WI38 (cell line): ENCODE results near the gene PDE1A.

ENCODE experiments used
- H3K4me3 ChIP-seq: 2 replicates; pipeline ENCODE4 v1.5.1; 2011; ENCODE audit warnings: low read depth, mild to moderate bottlenecking, control low read depth, low read length
- TF ChIP-seq, protein P1 (sequence below): IDR thresholded peaks from 2 replicates; pipeline ENCODE4 v1.5.1; 2012; ENCODE audit warnings: low read depth, mild to moderate bottlenecking, control low read depth, low read length

PDE1A gene

DNA sequence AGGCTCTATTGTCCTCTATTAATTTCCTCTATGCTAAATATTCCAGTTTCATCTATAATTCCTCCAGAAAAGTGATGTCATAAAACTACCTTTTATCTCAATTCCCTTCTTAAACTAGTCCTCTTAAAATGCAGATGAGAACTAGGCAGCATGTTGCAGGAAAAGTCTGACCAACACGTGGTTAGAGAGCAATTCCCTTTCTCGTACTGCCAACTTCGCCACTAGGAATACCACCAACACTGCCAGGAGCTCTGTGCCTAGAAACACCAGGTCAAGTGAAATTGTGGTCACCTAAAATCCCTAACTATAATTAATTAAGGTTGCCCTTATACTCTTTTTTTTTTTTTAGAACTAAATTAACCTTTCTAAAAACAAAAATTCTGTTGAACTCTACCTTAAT lies 313.5 kb downstream of the PDE1A start:
- no peak overlapping the region for H3K4me3 ChIP-seq
- TF ChIP-seq, protein P1, sequence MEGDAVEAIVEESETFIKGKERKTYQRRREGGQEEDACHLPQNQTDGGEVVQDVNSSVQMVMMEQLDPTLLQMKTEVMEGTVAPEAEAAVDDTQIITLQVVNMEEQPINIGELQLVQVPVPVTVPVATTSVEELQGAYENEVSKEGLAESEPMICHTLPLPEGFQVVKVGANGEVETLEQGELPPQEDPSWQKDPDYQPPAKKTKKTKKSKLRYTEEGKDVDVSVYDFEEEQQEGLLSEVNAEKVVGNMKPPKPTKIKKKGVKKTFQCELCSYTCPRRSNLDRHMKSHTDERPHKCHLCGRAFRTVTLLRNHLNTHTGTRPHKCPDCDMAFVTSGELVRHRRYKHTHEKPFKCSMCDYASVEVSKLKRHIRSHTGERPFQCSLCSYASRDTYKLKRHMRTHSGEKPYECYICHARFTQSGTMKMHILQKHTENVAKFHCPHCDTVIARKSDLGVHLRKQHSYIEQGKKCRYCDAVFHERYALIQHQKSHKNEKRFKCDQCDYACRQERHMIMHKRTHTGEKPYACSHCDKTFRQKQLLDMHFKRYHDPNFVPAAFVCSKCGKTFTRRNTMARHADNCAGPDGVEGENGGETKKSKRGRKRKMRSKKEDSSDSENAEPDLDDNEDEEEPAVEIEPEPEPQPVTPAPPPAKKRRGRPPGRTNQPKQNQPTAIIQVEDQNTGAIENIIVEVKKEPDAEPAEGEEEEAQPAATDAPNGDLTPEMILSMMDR = no peak

DNA sequence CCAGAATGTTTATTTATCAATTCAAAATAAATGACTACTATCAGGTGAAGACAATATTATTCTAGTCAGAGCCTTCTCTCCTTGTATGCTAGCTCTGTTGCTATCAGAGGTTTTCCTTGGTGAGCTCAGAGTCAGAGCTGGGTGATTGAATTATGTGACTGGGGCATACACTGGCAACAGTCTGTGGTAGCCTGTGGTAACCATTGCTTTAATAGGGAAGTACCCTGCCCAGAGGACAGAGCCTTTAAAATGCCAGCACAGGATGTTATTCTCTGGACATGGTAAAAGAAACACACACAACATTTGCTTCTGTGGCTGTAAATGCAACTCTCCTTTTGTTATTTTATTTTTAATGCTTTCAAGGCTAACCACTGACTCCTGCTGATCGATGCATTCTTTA lies 316.5 kb downstream of the PDE1A start:
- no peak overlapping the region for H3K4me3 ChIP-seq
- TF ChIP-seq, protein P1 = no peak

DNA sequence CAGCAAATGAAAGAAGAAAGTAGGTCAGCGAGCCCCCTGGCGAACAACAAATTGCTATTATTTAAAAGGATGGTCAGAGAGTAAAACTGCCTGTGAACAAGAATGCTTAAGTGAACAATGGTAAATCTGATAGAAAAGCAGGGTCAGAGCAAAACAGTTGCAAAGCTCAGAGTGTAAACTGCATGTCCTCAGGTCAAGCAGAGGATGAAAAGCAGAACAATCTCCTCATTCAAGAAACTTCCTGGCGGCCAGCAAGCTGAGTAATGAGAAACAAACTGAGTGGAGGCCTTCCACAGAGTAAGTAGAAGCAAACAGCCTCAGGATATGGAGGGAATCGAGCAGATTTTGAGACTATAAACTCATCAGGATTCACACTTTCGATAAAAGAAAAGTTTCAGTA lies 323.3 kb downstream of the PDE1A start:
- TF ChIP-seq, protein P1 = no peak
- no peak overlapping the region for H3K4me3 ChIP-seq

DNA sequence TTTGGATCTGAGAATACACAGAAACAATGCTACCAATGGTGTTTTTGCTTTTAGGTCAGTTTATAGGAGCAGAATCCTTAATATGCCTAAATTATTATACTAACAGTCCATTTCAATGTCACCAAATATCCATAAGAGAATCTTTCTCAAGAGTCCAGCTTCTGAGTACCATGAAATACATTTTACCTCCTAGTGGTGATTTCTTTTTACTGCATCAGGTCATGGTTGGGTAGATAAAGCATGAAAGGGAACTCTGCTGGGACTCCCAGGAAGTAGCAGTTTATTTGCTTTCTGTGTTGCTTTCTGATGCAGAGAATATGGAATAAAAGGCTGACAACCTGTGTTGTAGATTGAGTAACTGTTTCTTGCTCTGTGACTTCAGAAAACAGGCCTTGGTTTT lies 325.6 kb downstream of the PDE1A start:
- TF ChIP-seq, protein P1 = no peak

DNA sequence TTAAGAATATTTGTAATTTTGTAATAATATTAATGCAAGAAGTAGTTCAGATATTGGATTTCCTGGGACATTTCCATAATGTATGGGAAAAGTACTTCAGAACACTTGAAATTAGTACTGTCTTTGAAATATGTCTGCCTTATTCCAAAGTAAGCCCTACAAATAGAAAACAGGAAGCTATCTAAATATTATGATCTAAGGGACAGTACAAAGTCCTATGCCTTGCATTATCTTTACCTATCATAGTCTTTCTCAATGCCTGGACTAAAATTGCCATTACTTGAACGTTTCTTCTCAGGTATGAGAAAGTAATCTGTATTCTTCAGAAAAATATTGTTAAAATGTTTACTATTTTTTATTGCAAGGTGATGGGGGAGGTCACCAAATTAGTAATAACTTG lies 328.2 kb downstream of the PDE1A start:
- TF ChIP-seq, protein P1 = no peak
- no peak overlapping the region for H3K4me3 ChIP-seq

More for the DNA sequence above, 325.6 kb downstream of the PDE1A start:
- H3K4me3 ChIP-seq = no peak overlapping the region

DNA sequence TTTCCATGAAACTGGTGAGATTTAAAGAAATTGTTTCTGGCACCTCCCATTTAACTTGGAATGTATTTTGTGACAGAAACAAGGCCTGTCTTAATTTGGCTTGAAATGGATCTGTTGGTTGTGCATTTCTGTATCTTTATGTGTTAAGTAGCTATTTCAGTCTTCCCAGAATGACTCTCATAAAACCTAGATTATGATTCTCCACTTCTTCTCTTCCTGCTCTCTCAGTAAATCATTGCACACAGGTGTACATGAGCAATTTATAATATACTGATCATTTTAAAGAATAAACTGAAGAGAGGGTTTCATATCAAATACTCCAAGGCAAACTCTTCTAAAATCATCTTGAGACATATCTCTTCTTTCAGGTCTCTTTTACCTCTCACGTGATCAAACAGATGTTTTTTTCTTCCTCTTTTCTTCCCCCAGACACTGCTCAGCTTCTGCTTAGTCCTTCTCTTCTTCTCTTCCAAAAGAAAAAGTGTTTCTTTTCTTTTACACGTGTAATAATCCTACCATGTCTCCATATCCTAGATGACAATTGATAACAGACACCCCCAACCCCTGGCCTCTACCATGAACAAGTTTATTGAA lies 329.2 kb downstream of the PDE1A start:
- H3K4me3 ChIP-seq = no peak overlapping the region
- TF ChIP-seq, protein P1 = no peak

DNA sequence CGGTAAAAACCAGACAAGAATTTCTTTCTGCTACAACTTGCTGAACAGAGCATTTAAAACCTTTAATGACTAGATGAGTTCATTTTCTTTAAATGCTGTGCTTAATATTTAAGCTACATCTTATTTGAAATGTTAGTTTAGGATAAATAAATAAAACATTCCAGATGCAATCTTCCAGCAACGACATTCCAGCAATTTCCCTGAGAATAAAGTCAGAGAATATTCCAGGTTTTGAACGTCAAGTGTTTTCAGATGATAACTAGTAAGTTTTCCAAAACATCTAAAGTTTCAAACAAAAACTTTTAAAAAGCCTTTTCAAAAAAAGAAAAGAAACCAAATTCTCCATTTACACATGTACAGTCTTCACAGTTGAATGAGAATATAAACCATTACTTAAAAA lies 336.4 kb downstream of the PDE1A start:
- TF ChIP-seq, protein P1 = no peak

More for the DNA sequence above, 336.4 kb downstream of the PDE1A start:
- no peak overlapping the region for H3K4me3 ChIP-seq
